ENCODE measurements around the gene SRGAP1.

- TF ChIP-seq CTCF (IDR thresholded peaks at IDR 0.05) (no peak), EZH2phosphoT487 (IDR thresholded peaks at IDR 0.05) (no peak)
These were observed 98.2 kb downstream of the SRGAP1 start for GRCh38 chr12:63942464-63943241.
